ENCODE results near the gene RAB40B. TPM values are rescaled to one million over a fixed set of nuclear protein-coding genes. Genes with fewer than 3 reads are reported as not detected.

The RAB40B gene
- total RNA-seq, 2 donors from 2014 or later: 18.2 to 39.9 TPM

GRCh38 chr17:82613283-82614094 lies 85.0 kb downstream of the RAB40B start:
- 91 to 93% methylated on average over 25 to 36 of the region's 37 CpGs for WGBS, 2 donors
- intact Hi-C loops (cut with DNase I): no loop called here
- Histone ChIP-seq H3K4me1 (no peaks in the 10 kb centered on the region), H3K36me3 (replicated peaks in 1 of 2; ENCODE audit: insufficient read depth in 1 of 2, low read depth in 2 of 2) (peaks cover 15 to 39% of the 10 kb centered on the region in 2 donors), H3K27me3 (no peaks in the 10 kb centered on the region), H3K27ac (no peak overlapping the region), H3K9me3 (no peaks in the 10 kb centered on the region), H3K4me3 (no peak overlapping the region)
- no peak for DNase-seq
- TF ChIP-seq CTCF (IDR thresholded peaks at IDR 0.05): no peak
- no peak for TF ChIP-seq POLR2A (IDR thresholded peaks at IDR 0.05)
- no peak for ATAC-seq

GRCh38 chr17:82611140-82612058 lies 87.1 kb downstream of the RAB40B start:
- Histone ChIP-seq H3K27me3 (no peaks in the 10 kb centered on the region), H3K36me3 (replicated peaks in 1 of 2; ENCODE audit: insufficient read depth in 1 of 2, low read depth in 2 of 2) (peaks cover 12 to 25% of the 10 kb centered on the region in 2 donors), H3K4me3 (no peak overlapping the region), H3K9me3 (no peaks in the 10 kb centered on the region), H3K4me1 (no peaks in the 10 kb centered on the region), H3K27ac (no peak overlapping the region)
- no peak for TF ChIP-seq POLR2A (IDR thresholded peaks at IDR 0.05)
- no peak for TF ChIP-seq CTCF (IDR thresholded peaks at IDR 0.05)
- WGBS, 2 donors: 79 to 84% methylated on average over 21 of the region's 21 CpGs
- DNase-seq (peak in 1 of 4 donors; percentile 21), ATAC-seq (no peak)
- intact Hi-C loops (cut with DNase I): no loop called here

- DNase-seq (no peak), ATAC-seq (no peak)
- Histone ChIP-seq H3K4me1 (no peaks in the 10 kb centered on the region), H3K36me3 (replicated peaks in 1 of 2; ENCODE audit: insufficient read depth in 1 of 2, low read depth in 2 of 2) (peaks cover 0 to 8% of the 10 kb centered on the region in 2 donors), H3K4me3 (no peak overlapping the region), H3K27me3 (no peaks in the 10 kb centered on the region), H3K9me3 (no peaks in the 10 kb centered on the region), H3K27ac (no peak overlapping the region)
- intact Hi-C loops (cut with DNase I): no loop called here
- 91 to 92% methylated on average over 4 of the region's 4 CpGs for WGBS, 2 donors
- no peak for TF ChIP-seq CTCF (IDR thresholded peaks at IDR 0.05)
- TF ChIP-seq POLR2A (IDR thresholded peaks at IDR 0.05): no peak
These were observed 88.8 kb downstream of the RAB40B start for GRCh38 chr17:82609655-82610054.

- TF ChIP-seq POLR2A (IDR thresholded peaks at IDR 0.05) (no peak), CTCF (IDR thresholded peaks at IDR 0.05) (no peak)
- H3K36me3 ChIP-seq (replicated peaks in 1 of 2; ENCODE audit: insufficient read depth in 1 of 2, low read depth in 2 of 2): peaks cover 0 to 6% of the 10 kb centered on the region in 2 donors
- WGBS, 2 donors: 68 to 79% methylated on average over 5 of the region's 5 CpGs
- H3K27ac ChIP-seq: no peak overlapping the region
- no peaks in the 10 kb centered on the region for H3K9me3 ChIP-seq
- no peak for ATAC-seq
- no peak for DNase-seq
- intact Hi-C loops (cut with DNase I): no loop called here
- no peaks in the 10 kb centered on the region for H3K27me3 ChIP-seq
- H3K4me1 ChIP-seq: no peaks in the 10 kb centered on the region
- H3K4me3 ChIP-seq: no peak overlapping the region
These were observed 89.7 kb downstream of the RAB40B start for GRCh38 chr17:82608816-82609215.
